HG02938 (cell line): ENCODE data around the gene ARPC1A.
"Not testable (repeated sequence)": the region's sequence is repeated elsewhere in the genome, so short reads cannot be mapped to it uniquely, and the experiment has no call there.

Experiments used
- ATAC-seq: cut with Tn5 transposase; IDR thresholded peaks from one replicate; pipeline ENCODE4 v1.9.1; 2021; ENCODE audit warnings: mild to moderate bottlenecking, moderate library complexity; ENCODE audit not compliant: unreplicated experiment

The ARPC1A gene

GRCh38 chr7:99385564-99385963 is 59.9 kb downstream of the ARPC1A start:
- no peak for ATAC-seq

DNA sequence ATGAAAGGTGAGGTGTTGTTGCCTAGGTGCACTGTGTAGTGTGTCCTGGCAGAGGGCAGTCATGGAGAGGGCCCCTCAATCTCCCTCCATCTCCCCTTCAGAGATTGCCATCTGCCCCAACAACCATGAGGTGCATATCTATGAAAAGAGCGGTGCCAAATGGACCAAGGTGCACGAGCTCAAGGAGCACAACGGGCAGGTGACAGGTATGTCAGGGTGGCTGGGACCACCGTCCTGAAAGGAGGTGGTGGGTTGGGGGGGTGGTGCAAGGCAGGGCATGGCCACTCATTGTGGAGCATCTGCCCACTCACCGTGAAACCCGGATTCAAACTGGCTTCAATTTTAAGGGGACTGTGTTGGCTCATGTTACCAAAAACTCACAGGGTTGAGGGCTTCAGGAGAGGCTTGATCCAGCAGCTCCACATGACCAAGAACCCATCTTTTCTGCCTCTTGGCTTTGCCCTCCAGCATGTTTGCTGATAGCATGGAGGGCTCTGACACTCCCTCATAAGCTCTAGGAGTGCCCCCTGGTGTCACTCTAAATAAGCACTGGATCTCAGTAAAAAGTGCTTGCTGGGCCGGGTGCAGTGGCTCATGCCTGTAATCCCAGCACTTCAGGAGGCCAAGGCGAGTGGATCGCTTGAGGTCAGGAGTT is 61.0 kb downstream of the ARPC1A start:
- no peak for ATAC-seq

GRCh38 chr7:99387239-99387635 is 61.5 kb downstream of the ARPC1A start:
- ATAC-seq, result not testable (repeated sequence)

- no peak for ATAC-seq
These were observed 62.2 kb downstream of the ARPC1A start for GRCh38 chr7:99387912-99388311.

- no peak for ATAC-seq
These were observed 64.1 kb downstream of the ARPC1A start for GRCh38 chr7:99389772-99390171.

- ATAC-seq, result no peak
These were observed 65.4 kb downstream of the ARPC1A start for GRCh38 chr7:99390941-99391602.

GRCh38 chr7:99392046-99392445 is 66.3 kb downstream of the ARPC1A start:
- no peak for ATAC-seq

DNA sequence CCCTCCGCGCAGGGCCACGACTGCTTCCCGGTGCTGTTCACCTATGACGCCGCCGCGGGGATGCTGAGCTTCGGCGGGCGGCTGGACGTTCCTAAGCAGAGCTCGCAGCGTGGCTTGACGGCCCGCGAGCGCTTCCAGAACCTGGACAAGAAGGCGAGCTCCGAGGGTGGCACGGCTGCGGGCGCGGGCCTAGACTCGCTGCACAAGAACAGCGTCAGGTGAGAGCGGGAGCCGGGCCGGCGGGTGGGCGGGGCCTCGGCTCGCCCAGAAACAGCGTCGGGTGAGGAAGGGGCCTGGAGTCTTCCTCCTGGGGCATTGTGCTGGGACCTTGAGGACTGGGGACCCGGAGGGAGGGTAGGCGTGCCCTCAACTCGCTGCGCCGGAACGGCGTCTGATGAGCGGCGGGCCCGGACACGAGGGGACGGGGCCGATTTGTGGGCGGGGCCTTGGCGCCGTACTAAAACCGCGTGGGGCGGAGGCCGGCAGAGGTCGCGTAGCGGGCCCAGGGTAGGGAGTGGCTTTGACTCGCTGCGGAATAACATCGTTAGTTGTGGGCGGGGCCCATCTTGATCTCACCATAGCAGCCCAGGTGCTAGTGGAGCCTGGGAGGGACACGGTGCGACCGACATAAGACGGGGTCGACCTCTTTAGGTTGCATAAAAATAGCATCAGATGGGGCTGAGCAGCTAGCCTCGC is 67.1 kb downstream of the ARPC1A start:
- no peak for ATAC-seq

GRCh38 chr7:99393355-99394187 is 67.9 kb downstream of the ARPC1A start:
- ATAC-seq, result no peak

- no peak for ATAC-seq
These were observed 68.4 kb downstream of the ARPC1A start for GRCh38 chr7:99394188-99394502.

GRCh38 chr7:99395616-99396327 is 70.1 kb downstream of the ARPC1A start:
- ATAC-seq, result no peak

GRCh38 chr7:99396418-99397296 is 71.0 kb downstream of the ARPC1A start:
- ATAC-seq, result no peak

DNA sequence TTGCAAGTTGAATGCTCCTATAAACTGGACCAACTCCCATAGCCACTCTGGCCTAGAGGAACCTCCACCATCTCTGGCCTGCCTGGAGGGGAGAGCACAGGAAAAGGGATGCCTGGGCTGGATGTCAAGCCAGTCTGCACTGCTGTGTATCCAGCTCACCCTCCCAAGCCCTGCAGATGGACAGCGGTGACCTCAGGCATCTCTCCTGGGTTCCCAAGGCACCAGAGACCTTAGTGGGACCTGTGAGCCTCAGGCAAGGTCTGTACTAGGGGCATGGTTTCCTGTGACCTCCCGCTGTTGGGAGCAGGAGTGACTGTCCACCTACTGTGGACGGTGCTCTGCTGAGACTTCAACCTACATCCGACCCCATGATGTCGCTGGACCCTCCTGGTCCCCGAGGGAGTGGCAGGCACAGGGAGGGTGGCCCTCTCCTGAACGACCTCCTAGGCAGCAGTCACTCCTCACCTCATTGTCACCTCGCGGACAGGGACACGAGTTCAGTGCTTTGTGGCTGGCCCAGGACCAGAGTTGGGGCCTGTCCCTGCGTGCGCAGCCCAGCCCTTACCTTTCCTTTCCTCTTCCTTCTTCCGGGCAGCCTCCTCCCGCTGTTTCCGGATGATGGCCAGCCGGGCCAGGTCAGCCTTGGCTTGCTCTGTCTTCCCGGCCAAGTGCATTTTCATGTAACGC is 71.7 kb downstream of the ARPC1A start:
- ATAC-seq, result no peak

DNA sequence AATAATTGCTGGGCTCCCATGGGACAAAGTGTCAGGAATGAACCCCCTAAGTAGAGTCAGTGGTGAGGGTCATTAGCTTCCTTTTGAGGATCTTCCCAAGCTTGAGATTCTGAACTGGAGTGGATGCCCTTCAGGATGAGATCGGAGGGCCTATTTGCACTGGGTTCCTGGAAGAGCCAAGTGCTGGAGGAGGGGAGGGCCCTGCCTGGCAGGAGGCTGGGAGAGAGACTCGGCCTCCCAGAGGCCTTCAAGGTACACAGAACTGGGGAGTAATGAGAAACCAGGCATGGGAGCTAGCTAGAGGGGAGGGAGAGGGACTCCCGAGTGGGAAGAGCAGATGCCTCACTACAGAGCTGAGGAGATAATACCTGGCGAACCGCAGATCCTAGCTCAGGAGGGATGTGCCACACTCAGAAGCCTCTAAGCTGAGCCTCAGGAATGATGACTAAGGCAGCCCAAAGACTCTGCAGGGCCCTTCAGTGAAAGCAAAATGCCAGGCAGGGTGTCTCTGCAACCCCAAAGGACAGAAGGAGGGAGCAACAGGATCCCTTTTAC is 73.3 kb downstream of the ARPC1A start:
- ATAC-seq, result no peak

- no peak for ATAC-seq
These were observed 73.9 kb downstream of the ARPC1A start for GRCh38 chr7:99399597-99399996.

GRCh38 chr7:99402854-99403253 is 77.2 kb downstream of the ARPC1A start:
- no peak for ATAC-seq

- no peak for ATAC-seq
These were observed 78.1 kb downstream of the ARPC1A start for GRCh38 chr7:99403764-99404163.

GRCh38 chr7:99404235-99404976 is 78.7 kb downstream of the ARPC1A start:
- no peak for ATAC-seq
